NCI-H460 (cell line): Measurements from ENCODE around the gene GALT. TPM values are rescaled to one million over a fixed set of nuclear protein-coding genes. Genes with fewer than 3 reads are reported as not detected.

ENCODE experiments used
- DNase-seq: peaks from one replicate; pipeline ENCODE4 v3.0.0-alpha.2; 2016; ENCODE audit warnings: low read depth; ENCODE audit errors: extremely low read depth
- total RNA-seq: library from RNA; depleted of rRNA; stranded (reverse); fragments of >200 nt; shearing (Covaris generic); gene quantifications from 2 replicates; pipeline ENCODE4 v1.2.3, GENCODE V29; 2014

The GALT gene
- total RNA-seq, 1 experiment from 2014 or later: 16.0 TPM

DNA sequence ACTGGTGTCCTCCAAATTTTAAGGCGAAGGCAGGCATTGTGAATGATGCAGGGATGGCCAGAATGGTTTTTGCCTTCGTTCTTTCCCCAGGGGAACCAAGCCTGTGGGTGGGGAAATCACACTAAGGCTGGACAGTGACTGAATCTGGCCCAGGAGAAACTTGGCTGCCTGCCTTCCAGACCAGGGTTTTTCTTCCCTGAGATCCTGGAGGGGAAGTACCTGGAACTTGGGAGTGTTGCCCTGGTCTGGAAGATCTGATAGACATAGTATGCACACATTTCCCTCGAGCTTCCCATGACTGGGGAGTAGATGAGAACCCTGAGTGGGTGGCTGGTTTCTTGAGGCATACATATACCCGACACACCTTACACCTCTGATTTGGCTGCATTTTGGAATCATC, 4.8 kb downstream of the GALT start:
- no peak for DNase-seq

DNA sequence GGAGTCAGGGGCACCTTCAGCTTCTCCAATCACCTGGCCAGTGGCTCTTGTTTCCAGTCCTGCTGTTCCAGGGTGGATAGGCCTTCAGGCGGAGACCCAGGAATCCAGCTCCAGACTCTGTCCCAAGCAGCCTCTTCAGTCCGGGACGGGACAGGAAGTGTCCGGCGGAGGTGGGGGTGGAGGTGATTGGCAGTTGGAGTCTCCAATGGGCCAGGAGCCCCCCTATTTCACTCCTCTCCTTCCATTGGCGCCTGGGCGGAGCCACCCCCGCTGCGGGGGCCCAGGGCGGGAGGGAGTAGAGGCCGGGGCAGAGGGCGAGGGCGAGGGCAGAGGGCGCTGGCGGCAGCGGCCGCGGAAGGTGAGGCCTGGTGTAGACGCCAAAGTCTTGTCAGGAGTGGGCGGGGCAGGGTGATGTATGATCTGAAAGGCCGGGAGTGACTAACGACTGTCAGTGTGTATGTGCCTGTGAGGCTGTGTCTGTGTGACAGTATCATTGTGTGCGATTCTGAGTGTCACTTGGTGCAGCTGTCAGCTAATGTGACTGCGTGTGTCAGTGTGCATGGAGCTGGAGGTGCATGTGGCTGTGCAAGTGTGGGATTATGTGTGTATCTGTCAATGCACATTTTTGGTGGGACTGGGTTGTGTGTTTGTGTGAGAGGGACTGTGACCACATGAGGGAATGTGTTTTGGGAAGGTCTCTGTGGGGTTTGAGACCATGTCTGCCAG, 5.6 kb downstream of the GALT start, which contains the start of gene IL11RA:
Gene IL11RA, plus strand, starts transcription at position 310 of the 726 bp plus-strand sequence. CDS start 3,033 bp downstream, outside the sequence.
- DNase-seq: peak; percentile 75

DNA sequence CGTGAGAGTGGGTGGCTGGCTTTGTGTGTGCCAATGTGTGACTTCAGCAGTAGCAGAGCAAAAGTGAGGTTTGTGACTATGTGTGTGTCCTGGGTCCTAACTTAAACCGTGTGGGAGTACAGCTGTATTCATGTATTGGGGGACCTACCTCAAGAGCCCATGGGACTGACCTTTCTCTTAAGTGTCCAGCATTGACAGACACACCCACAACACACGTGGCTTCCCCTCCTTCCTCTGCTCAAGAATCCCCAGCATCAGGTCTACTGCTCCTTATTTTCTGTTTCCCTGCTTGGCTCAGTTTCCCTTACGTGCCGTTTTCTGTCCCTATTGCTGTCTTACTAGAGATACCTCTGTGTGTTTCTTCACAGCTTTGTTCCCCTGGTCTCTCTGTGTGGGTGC, 6.1 kb downstream of the GALT start:
- no peak for DNase-seq

DNA sequence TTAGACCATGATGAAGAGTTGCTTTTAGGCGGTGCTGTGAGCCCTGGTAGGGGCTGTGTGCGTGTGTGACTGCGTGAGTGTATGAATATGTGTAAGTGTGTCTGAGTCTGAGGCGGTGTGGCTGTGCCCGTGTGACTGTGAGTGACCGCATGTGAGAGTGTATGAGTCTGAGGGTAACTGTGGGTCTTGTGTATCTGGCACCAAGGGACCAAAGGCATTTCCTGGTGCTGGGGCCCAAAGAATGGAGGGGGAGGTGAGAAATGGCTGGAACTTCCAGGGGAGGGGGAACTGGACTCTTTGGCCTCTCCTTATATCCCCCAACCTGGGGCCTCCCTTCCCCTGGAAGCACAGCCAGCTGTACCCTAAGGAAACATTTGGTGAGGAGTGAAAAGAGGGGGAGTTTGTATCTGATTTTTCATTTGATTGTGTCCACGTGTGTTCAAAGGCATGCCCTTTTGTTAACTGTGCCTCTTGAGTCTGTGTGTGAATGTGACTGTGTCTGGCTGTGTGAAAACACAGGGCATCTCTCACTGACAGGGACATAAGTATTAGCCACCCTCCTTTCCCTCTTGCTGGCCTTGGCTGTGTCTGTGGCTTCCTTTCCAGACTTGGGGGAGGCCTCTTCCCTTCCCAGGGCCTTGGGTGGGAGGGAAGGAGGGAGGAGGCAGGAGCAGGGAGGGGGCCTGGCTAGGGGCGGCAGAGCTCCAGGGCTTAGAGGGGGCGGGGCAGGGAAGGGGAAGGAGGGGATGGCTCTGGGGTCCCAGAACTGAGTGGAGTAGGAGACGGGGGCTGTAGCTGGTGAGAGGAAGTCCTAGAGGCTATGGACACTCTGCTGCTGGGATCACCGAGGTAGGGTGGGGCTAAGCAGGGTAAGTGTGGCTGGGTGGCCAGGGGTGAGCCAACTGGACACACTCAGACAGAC, 6.9 kb downstream of the GALT start:
- no peak for DNase-seq

DNA sequence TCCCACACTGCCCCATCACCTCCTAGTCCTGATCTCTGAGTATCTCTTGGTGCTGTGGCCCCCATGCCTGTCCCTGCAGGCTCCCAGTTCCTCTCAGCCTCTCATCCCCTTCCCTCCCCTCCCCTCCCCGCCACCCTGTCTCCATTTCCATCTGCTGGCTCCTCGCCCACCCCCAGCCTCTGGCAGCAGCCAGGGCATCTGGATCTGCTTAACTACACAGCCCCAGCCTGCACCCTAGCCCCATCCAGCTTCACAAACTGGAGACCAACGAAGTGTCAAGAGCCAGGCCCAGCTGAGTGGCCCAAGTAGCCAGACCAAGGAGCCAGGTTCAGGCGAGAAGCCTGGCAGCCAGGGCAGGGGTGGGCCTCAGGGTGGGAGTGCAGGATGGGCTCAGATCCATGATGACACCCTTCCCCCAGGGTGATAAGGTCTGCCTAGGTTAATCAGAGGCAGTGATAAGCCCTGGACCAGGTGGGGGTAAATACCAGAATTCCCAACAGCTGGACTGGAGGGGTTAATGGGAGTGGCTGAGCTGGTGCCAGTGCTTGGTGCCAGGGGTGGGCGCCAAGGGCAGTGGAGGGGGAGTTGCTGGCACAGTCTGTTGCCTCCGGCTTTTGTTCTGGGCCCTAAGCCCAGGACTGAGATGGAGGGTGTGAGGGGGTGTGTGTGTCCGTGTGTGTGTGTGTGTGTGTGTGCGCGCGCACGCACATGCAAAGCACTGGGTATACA, 8.0 kb downstream of the GALT start:
- no peak for DNase-seq

DNA sequence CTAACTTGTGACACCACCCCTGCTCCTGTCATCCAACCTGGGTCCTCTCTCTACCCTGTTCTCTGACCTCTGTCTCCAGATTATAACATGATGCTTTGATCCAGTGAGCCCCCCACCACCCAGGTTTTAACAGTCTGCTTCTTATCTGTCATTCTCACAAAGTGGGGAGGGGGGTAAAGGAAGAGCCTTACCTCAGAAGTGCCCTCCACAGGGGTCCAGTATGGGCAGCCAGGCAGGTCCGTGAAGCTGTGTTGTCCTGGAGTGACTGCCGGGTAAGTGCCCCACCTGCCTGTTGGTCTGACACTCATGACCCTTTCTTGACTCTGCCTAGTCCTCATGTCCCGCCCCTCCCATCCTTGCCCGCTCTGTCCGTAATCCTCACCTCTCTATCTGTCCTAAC, 8.9 kb downstream of the GALT start:
- no peak for DNase-seq

DNA sequence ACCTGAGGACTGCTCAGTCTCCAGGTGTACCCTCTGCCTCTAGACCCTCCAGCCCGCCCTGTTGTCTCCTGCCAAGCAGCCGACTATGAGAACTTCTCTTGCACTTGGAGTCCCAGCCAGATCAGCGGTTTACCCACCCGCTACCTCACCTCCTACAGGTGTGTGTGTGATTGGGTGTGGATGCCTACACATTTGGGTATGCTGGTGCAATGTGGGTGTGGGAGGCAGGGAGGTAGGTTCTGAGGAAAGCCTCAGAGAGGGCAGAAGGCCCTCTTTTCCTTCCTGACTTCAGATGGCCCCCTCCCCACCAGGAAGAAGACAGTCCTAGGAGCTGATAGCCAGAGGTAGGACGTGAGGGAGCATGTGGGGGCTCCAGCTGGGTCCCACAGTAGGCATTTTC, 10.5 kb downstream of the GALT start:
- DNase-seq: no peak

DNA sequence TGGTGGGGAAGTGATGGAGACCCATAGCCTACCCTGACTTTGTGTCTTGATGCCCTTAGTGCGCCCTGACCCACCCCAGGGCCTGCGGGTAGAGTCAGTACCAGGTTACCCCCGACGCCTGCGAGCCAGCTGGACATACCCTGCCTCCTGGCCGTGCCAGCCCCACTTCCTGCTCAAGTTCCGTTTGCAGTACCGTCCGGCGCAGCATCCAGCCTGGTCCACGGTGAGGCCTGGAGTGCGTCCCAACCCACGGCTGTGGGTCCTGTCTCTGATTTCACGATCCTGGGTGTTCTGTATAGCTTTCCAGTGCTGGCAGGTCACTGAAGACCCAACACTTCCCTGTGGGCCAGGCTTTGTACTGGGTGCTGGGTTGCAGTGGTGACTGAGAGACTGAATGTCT, 12.0 kb downstream of the GALT start:
- DNase-seq: no peak

DNA sequence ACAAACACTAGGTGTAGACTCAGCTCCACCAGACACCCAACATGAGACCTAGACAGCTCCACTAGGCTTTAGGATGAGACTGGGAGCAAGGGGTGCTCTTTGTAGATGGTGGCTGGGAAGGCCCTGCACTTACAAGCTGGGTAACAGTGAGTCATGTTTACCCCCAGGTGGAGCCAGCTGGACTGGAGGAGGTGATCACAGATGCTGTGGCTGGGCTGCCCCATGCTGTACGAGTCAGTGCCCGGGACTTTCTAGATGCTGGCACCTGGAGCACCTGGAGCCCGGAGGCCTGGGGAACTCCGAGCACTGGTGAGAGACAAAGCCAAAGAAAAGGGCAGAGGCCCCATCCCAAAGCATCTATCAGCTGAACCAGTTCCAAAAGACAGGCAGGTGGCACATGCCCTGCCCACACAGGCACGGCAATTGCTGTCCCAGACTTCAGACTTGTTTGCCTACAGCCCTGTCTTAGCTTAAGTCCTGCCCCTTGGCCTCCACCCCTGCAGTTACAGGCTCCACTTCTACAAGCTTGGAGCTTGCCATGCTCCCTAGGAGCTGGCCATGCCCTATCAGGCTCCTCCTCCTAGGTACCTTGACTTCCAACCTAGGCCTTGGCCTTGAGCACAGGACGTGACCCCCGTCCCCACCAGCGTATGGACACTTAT, 13.2 kb downstream of the GALT start:
- DNase-seq: no peak

DNA sequence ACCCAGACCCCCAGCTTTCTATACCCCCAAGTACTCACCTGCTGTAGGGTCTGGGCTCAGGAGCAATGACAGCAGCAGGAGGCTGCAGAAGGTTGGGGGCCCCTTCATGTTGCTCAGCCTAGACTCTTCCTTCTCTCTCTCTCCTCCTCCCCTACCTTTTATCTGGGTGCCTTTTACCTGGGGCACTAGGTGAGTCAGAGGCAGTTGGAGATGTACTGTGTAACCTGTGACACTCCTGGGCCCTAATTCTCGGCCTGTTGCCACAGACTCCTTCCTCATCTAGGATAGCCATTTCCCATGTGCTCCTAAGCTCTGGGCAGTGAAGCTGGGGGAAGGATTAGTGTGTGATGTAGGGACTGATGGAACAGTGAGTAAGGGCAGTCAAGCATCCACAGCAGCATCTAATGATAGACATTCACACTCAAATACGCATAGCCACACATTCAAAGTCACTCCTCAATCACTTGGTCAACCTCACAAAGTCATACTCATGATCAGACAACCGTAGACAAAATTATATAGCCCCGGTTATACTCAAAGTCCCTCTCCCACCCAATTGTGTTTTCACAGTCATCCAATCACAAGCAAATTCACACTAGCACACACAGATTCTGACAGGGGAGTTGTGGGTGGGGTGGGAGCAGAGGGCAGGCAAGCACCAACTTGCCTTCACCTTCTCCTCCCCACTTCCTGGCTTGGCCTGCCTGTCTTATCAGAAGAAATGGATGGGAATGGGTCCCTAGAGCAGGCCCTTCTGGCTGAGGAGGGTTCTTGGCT, 16.2 kb downstream of the GALT start, which contains the start of gene CCL27:
Gene CCL27, minus strand, starts transcription at position 132 of the 777 bp plus-strand sequence. Its CDS starts 24 bp downstream, at position 108.
- no peak for DNase-seq

DNA sequence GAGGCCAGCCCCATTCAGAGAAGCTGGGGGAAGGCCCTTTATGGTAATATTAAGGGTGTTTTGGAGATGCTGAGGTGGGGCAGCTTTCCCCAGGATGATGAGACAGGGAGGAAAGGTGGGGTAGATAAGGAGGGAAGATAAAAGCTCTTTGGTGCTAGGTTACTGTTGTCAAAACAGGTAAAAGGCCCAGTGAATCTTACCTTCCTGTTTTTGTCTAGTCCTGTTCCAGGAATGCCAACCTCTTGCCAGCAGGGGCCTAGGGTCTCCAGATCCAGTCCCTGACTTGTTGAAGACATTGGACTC, 16.8 kb downstream of the GALT start:
- DNase-seq: no peak

DNA sequence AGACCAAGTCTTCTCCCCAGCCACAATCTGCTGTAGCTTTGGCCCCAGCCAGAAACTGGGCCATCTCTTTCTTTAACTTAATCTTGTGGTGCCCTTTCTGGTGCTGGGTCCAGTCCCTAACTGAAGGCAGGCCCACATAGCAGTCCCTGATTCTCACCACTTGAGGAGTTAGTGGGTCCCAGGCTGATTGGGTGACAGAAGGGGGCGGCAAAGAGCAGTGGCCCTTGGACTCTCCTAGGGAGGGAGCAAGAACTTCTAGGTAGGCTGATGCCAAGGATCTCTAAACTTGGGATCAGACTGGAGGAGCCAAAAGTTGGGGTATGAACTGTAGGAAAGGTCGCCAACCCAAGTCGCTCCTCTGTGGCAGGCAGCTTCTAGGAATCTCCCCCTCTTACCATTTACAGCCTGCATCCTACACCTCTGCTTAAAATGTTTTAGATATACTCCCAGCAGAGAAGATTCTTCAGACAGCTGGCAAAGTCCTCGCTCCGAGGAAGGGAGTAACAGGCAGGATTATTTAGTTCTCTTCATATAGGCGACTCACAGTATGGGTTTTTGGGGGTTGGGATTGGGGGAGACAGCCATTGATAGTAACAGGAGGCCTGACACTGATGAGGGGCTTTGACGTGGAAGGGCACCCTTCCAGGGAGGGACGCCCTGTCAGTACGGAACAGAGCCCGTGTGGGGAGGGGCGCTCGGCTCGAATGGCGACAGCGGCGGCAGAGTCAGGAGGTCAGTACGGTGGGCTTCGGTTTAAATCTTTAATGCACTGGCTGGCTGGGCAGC, 18.0 kb downstream of the GALT start:
- peak; percentile 80 for DNase-seq

DNA sequence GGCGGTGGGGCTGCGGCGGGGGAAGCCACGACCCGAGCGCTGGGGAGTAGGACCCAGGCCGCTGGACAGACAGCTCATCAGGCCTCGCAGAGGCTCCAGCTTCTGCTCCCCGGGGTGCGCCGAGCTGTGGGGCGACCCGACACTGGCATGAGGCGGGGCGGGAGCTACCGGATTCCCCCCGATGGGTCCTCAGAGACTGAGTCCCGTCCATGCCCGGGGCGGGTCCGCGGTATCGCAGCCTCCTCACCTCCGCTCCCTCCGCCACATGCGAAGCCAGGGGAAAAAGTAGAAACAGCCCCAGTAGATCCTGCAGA, 18.5 kb downstream of the GALT start:
- no peak for DNase-seq

DNA sequence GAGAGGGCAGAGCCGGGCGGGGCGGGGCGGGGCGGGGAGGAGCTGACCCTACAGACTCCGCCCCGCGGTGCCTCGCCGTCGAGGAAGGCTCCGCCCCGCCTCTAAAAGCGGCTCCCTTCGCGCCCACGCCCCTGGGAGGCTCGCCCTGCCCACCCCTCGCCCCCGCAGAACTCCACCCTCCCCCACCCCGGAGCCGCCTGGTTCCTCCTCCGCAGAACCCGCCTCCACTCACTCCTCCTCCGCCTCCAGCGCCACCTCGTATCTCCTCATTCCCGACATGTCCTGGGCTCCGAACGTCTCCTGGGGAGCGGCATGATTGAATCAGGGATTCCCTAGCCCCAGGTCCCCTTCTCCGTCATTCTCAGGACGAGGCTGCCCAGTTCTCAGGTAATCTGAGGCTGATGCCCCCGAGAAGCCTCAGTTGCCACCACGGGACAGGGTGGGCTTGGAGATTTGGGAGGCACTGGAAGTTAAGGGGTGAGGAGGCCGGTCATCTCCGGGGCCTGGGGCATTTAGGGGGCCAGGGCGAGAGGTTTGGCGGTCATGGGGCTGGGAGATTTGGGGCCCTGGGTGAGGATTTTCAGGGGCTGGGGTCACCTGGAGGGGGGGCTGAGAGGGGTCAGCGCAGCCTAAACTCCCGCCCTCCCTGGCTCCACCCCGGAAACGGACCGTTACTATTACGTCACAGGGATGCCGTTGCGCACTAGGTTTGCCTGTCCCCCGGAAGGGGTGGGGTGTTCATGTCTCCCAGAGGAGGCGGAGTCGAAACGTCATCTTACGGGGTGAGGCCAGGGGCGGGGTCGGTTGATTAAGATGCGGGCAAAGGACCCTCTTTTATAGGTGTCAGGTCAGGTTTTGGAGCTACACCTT, 19.1 kb downstream of the GALT start:
- peak; percentile 90 for DNase-seq

DNA sequence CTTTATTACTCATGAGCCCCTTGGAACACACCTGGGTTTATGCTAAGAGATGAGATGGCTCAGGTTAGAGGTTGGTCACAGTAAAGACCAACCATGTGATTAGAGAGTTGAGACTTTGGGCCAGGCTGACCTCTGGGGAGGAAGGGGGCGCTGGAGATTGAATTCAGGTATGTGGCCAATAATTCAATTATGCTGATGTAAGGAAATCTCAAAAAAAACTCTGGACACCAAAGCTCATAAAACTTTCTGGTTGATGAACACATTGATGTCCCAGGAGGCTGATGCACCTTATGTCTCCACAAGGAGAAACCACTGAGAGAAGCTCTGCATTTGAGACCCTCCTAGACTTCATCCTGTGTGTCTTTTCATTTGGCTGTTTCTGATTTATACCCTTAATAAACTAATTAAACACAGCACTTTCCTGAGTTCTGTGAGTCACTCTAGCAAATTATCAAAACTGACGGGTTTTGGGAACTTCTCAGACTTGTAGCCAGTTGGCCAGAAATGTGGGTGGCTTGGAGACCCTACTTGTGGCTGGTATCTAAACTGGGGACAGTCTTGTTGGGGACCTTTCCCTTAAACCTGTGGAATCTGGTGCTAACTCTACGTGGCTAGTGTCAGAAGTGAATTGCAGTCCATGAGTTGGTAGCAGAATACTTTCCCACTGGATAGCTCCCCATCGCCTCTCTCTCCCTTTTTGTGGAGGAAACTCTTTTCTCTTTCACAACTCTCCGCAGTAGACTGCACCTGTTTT, 23.5 kb downstream of the GALT start:
- DNase-seq: no peak

DNA sequence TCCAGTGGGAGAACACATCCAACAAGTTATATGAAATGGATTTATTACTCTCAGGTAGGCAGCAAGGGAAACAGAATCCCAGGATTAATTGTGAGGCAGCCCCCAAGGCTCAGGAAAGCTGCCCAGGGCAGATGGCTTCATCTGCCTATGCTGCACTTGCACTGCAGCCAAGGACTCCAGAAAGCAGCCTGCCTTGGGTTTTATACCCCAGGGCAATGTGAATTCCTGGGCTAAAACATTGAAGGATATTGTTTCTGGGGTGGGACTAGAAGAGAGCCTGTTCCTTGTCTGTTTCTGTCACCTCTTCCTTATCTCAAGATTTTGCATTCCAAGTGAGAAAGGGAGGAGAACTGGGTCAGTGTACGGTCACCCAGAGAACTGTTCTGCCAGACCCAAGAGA, 24.8 kb downstream of the GALT start:
- no peak for DNase-seq

DNA sequence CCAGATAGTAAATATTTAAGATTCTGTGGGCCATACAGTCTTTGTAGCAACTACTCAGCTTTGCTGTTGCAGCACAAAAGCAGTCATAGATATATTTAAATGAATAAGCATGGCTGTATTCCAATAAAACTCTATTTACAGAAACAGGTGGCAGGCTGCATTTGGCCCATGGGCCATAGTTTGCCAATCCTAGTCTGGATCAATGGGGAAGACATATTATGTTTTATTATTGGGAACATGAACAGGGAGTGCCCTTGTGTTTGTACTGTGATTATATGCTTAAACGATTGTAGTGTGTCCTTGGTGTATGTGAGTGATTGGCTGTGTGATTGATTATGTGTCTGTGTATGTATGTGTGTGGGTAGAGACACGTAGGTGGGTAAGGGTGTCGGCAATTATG, 28.0 kb downstream of the GALT start:
- DNase-seq: no peak
